ENCODE measurements around the gene ZCCHC9. TPM values are rescaled to one million over a fixed set of nuclear protein-coding genes. Genes with fewer than 3 reads are reported as not detected.
"Not testable (repeated sequence)": the region's sequence is repeated elsewhere in the genome, so short reads cannot be mapped to it uniquely, and the experiment has no call there.

The ZCCHC9 gene
- total RNA-seq, 4 donors from 2014 or later: 14.0 to 22.8 (median 19.9) TPM

GRCh38 chr5:81254886-81255559 lies 46.4 kb upstream of the ZCCHC9 start:
- H3K36me3 ChIP-seq: no peaks in the 10 kb centered on the region
- 98% methylated on average over 6 of the region's 21 CpGs for WGBS

GRCh38 chr5:81256766-81257165 lies 44.6 kb upstream of the ZCCHC9 start:
- no peak for DNase-seq (ENCODE audit: low spot score in 2 of 2)
- Histone ChIP-seq H3K27ac (no peak overlapping the region), H3K27me3 (no peaks in the 10 kb centered on the region), H3K36me3 (no peaks in the 10 kb centered on the region), H3K4me3 (no peak overlapping the region), H3K4me1 (no peaks in the 10 kb centered on the region), H3K9me3 (peaks cover 4% of the 10 kb centered on the region)
- TF ChIP-seq EP300 (IDR thresholded peaks at IDR 0.05): no peak
- TF ChIP-seq CTCF (IDR thresholded peaks at IDR 0.05): no peak
- no peak for TF ChIP-seq POLR2AphosphoS5 (IDR thresholded peaks at IDR 0.05)
- TF ChIP-seq POLR2A (IDR thresholded peaks at IDR 0.05): no peak
- WGBS: 31% methylated on average over 1 of the region's 1 CpG

More at GRCh38 chr5:81254886-81255559, 46.4 kb upstream of the ZCCHC9 start:
- no peaks in the 10 kb centered on the region for H3K9me3 ChIP-seq
- H3K4me3 ChIP-seq: no peak overlapping the region
- DNase-seq (ENCODE audit: low spot score in 2 of 2): no peak
- no peaks in the 10 kb centered on the region for H3K4me1 ChIP-seq
- H3K27me3 ChIP-seq: no peaks in the 10 kb centered on the region
- no peak for TF ChIP-seq CTCF (IDR thresholded peaks at IDR 0.05)
- TF ChIP-seq EP300 (IDR thresholded peaks at IDR 0.05): no peak
- H3K27ac ChIP-seq: no peak overlapping the region

GRCh38 chr5:81262796-81263195 lies 38.6 kb upstream of the ZCCHC9 start:
- WGBS: 84% methylated on average over 1 of the region's 1 CpG
- not testable (repeated sequence) for H3K9me3 ChIP-seq; H3K27ac ChIP-seq; H3K36me3 ChIP-seq; H3K27me3 ChIP-seq; H3K4me3 ChIP-seq; H3K4me1 ChIP-seq; DNase-seq (ENCODE audit: low spot score in 2 of 2)

- Histone ChIP-seq H3K4me1 (peaks cover 10% of the 10 kb centered on the region), H3K27ac (no peak overlapping the region), H3K4me3 (no peak overlapping the region), H3K36me3 (no peaks in the 10 kb centered on the region), H3K9me3 (peaks cover 6% of the 10 kb centered on the region), H3K27me3 (no peaks in the 10 kb centered on the region)
- no peak for DNase-seq (ENCODE audit: low spot score in 2 of 2)
- TF ChIP-seq CTCF (IDR thresholded peaks at IDR 0.05) (no peak), POLR2A (IDR thresholded peaks at IDR 0.05) (no peak), EP300 (IDR thresholded peaks at IDR 0.05) (no peak), POLR2AphosphoS5 (IDR thresholded peaks at IDR 0.05) (no peak)
Observed at GRCh38 chr5:81265101-81265500, 36.3 kb upstream of the ZCCHC9 start.

- H3K9me3 ChIP-seq: no peaks in the 10 kb centered on the region
- TF ChIP-seq EP300 (IDR thresholded peaks at IDR 0.05) (no peak), POLR2AphosphoS5 (IDR thresholded peaks at IDR 0.05) (no peak), POLR2A (IDR thresholded peaks at IDR 0.05) (no peak), CTCF (IDR thresholded peaks at IDR 0.05) (no peak)
- H3K4me3 ChIP-seq: no peak overlapping the region
- 40% methylated on average over 3 of the region's 3 CpGs for WGBS
- peak overlapping the region; percentile 7 for H3K27ac ChIP-seq
- no peak for DNase-seq (ENCODE audit: low spot score in 2 of 2)
- no peaks in the 10 kb centered on the region for H3K36me3 ChIP-seq
- H3K4me1 ChIP-seq: peaks cover 10% of the 10 kb centered on the region
- no peaks in the 10 kb centered on the region for H3K27me3 ChIP-seq
Observed at GRCh38 chr5:81268521-81269196, 32.7 kb upstream of the ZCCHC9 start.
